HL-60 (cell line): ENCODE measurements around the gene P3H3.

Experiments
- DNase-seq, 2 experiments: peaks; one replicate each; pipeline ENCODE4 v3.0.0-alpha.2; 2010 to 2020; ENCODE audit warnings: low read depth in 1 of 2, low spot score in 1 of 2
- H3K27ac ChIP-seq: fragments of 250-450 bp; sonication (Bioruptor Pico); replicated peaks from 2 replicates; pipeline ENCODE4 v1.5.1; 2020; ENCODE audit warnings: mild to moderate bottlenecking, moderate library complexity
- H3K27me3 ChIP-seq: fragments of 250-450 bp; sonication (Bioruptor Pico); 2 replicates; pipeline ENCODE4 v1.5.1; 2021; ENCODE audit warnings: mild to moderate bottlenecking, moderate library complexity; ENCODE audit not compliant: insufficient read depth, poor library complexity, severe bottlenecking
- H3K4me3 ChIP-seq: replicated peaks from 2 replicates; pipeline ENCODE4 v1.5.1; 2011; ENCODE audit warnings: mild to moderate bottlenecking, control low read depth, low read length; ENCODE audit not compliant: insufficient read depth
- CTCF ChIP-seq: IDR thresholded peaks from one replicate; pipeline ENCODE4 v1.5.1; 2011; ENCODE audit warnings: low read length, control low read depth, inconsistent platforms; ENCODE audit not compliant: insufficient read depth
- GABPA ChIP-seq: IDR thresholded peaks from 2 replicates; pipeline ENCODE4 v1.6.1; 2012; ENCODE audit warnings: low read depth
- POLR2AphosphoS5 ChIP-seq: IDR thresholded peaks from 2 replicates; pipeline ENCODE4 v1.6.1; 2012; ENCODE audit warnings: low read depth
- SPI1 ChIP-seq: IDR thresholded peaks from 2 replicates; pipeline ENCODE4 v1.6.1; 2012; ENCODE audit warnings: low read depth, mild to moderate bottlenecking, borderline replicate concordance
- TF ChIP-seq, protein P1 (sequence below): IDR thresholded peaks from 2 replicates; pipeline ENCODE4 v1.6.1; 2012; ENCODE audit warnings: low read depth; ENCODE audit not compliant: insufficient replicate concordance

The P3H3 gene

DNA sequence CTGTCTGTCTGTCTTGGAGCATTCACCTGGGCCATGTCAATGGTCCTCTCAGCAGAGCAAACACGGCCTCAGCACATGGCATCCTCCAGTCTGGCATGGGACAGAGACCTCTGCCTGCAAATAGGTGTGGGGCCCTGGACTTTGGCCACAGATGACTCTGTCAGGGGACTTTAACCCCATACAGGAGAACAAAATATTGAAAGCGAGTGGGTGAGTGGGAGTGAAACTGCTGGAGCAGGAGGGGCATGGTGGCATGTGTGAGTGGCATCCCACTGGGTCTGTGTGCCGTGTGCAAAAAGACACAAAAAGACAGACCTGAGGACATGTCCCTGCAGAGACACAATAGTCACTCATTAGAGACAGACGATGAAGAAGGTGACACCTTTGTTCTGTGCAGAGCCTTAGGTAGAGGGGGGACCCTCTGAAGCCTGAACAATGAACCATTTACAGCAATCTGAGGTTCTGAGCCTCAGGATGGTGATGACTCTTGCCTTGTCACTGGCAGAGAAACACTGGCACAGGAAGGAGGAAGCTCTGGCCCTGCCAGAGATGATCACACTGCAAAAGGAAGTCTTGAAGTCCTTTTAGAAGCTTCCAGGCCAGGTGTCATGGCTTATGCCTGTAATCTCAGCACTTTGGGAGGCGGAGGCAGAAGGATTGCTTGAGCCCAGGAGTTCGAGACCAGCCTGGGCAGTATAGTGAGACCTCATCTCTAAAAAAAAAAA is 48.3 kb upstream of the P3H3 start:
- DNase-seq, result peak in 1 of 2 experiments; percentile 48
- Histone ChIP-seq H3K4me3 (no peak overlapping the region), H3K27ac (no peak overlapping the region), H3K27me3 (peaks cover 10% of the 10 kb centered on the region)
- TF ChIP-seq SPI1 (no peak), POLR2AphosphoS5 (no peak), GABPA (no peak), CTCF (no peak)
- TF ChIP-seq, protein P1, sequence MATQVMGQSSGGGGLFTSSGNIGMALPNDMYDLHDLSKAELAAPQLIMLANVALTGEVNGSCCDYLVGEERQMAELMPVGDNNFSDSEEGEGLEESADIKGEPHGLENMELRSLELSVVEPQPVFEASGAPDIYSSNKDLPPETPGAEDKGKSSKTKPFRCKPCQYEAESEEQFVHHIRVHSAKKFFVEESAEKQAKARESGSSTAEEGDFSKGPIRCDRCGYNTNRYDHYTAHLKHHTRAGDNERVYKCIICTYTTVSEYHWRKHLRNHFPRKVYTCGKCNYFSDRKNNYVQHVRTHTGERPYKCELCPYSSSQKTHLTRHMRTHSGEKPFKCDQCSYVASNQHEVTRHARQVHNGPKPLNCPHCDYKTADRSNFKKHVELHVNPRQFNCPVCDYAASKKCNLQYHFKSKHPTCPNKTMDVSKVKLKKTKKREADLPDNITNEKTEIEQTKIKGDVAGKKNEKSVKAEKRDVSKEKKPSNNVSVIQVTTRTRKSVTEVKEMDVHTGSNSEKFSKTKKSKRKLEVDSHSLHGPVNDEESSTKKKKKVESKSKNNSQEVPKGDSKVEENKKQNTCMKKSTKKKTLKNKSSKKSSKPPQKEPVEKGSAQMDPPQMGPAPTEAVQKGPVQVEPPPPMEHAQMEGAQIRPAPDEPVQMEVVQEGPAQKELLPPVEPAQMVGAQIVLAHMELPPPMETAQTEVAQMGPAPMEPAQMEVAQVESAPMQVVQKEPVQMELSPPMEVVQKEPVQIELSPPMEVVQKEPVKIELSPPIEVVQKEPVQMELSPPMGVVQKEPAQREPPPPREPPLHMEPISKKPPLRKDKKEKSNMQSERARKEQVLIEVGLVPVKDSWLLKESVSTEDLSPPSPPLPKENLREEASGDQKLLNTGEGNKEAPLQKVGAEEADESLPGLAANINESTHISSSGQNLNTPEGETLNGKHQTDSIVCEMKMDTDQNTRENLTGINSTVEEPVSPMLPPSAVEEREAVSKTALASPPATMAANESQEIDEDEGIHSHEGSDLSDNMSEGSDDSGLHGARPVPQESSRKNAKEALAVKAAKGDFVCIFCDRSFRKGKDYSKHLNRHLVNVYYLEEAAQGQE, result no peak

GRCh38 chr12:6780573-6780972 is 47.6 kb upstream of the P3H3 start:
- no peak for DNase-seq
- no peak overlapping the region for H3K27ac ChIP-seq
- H3K27me3 ChIP-seq, result peaks cover 10% of the 10 kb centered on the region
- no peak for TF ChIP-seq GABPA
- no peak for TF ChIP-seq SPI1
- TF ChIP-seq CTCF, result no peak
- no peak overlapping the region for H3K4me3 ChIP-seq

DNA sequence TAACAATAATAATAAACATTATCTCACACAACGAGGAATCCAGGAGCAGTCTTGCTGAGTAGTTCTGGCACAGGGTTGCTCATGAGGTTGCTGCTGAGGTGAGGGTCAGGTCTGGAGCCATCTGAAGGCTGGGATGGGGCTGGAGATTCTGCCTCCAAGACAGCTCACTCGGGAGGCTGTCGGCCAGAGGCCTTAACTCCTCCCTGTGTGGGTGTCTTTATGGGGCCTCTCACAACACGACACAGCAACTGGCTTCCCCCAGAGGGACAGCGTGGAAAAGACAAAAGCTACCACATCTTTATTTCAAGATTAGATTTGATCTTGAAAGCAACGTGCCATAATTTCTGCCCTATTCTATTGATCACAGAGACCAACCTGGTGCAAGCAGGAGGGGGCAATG is 46.1 kb upstream of the P3H3 start:
- TF ChIP-seq CTCF, result no peak
- no peak for TF ChIP-seq POLR2AphosphoS5
- Histone ChIP-seq H3K27me3 (peaks cover 6% of the 10 kb centered on the region), H3K27ac (no peak overlapping the region), H3K4me3 (no peak overlapping the region)
- no peak for DNase-seq

GRCh38 chr12:6782850-6783566 is 45.2 kb upstream of the P3H3 start:
- TF ChIP-seq GABPA, result no peak
- no peak for TF ChIP-seq CTCF
- TF ChIP-seq POLR2AphosphoS5, result no peak
- no peak for TF ChIP-seq SPI1
- TF ChIP-seq, protein P1, result no peak
- Histone ChIP-seq H3K4me3 (no peak overlapping the region), H3K27me3 (no peaks in the 10 kb centered on the region), H3K27ac (no peak overlapping the region)
- no peak for DNase-seq
